Activated gamma-delta T cell (primary cell): ENCODE data around the gene FEV.

Experiments
- DNase-seq: peaks from one replicate; lab custom pipeline; 2025; lab: John Stamatoyannopoulos, UW

FEV gene

DNA sequence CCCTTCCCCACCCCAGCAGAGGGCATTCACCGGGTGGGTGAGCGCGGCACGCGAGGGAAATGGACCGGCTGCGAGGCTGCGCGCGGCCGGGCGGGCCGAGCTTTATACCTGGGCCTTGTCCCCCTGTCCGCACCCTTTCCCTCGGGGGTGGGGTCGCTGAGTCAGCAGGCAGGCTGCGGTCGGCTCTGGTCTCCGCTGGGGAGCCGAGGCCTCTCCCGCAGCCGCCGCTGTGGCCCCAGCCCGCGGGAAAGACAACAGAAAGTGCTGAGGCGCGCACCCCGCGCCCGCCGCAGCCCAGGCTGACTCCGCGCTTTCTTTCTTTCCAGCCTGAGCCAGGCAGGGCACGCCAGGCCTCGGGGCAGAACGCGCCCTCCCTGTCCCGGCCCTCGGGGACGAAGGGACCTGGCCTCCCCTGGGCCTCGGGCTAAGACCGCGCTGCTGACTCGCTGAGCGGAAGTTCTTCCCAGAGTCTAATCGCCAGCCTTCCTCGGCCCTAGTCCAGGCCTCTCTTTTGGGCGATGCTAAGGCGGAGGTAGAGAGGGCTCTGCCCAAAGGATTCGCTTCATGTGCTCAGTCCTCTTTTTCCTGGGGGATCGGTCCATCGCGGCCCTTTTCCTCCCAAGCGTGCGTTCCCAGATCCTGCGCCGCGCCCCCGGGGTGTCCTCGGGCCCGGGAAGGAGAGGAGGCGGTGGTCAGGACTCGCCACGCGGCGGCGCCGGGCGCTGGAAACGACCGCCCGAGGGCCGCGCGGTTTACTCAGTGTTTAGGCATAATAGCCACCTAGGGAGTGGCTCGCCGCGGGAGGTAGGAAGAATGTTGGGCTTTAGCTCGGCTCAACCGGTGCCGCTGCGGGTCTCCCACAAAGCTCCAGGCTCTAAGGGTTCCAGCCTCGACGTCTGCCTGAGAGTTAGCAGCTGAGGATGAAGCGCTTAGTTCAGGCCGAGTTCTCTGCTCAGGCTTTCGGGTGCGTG is 8.6 kb upstream of the FEV start, which contains the start of gene CRYBA2:
Gene CRYBA2 (minus strand): TSS at position 78 of the 971 bp plus-strand sequence. CDS start 246 bp downstream, outside the sequence.
- no peak for DNase-seq

DNA sequence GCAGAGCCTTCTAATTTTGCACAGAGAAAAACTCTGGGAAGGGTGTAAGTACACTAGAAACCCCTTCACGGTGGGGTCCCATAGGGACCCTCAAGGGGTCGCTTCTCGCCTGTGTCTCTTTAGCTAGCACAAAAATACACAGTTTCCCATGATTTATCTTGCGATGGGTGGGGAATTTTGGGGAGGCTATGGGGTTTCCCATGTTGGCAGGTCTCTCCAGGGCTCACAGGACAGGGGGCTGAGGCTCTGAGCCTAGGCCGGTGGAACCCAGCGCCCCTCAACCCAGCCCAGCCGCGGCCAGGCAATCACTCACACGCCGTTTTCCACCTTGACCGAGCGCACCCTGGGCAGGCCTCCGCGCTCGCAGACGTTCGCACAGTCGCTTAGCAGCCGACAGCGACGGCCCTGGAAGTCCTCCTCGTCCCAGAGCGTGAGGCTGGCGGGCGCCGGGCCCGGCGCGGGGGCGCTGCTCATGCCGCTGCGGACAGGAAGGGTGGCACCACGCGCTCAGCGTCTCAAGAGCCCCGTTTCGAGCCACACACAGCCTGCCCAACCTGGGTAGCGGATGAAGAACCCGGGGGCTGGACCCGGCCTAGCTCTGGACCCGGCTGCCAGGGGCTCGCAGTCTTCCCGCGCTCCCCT is 7.8 kb upstream of the FEV start:
- DNase-seq, result no peak

DNA sequence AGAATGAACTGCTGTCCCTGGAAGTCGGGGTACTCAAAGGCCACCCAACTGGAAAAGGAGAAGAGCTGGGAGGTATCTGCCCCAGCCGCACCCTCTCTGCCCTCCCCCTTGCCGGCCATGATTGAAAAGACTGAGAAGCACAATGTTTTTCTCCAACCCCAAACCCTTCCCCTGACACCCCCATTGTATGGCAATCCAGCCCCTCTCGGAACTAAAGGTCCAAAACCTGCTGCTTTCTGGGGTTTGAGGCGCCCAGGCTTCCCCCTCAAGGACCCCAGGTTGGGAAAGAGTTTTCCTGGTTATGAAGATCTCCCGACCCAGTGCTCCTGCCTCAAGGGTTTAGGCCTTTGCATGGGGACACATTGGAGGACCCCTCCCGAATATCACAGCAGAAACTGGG is 7.2 kb upstream of the FEV start:
- DNase-seq, result no peak

DNA sequence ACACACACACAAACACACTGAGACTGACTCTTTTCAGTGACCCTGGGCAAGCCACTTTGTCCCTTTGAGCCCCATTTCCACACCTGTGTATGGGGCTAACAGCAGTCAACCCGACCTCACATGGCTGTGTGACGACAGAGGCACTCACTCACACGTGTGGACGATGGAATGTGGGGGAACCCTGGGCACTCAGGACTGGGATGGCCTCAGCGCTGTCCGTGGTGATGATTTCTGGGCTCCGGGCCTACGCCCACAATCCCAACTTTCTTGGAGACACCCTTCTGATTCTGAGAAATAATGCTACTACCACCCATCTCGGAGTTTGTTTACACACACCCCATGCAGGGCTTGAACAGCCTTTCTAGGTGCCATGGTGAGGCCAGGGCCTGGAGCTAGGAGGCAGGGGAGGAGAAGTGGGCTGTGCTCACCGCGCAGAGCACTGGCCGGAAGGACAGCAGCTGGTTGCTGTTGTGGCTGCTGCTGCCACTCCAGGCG is 6.7 kb upstream of the FEV start:
- no peak for DNase-seq

DNA sequence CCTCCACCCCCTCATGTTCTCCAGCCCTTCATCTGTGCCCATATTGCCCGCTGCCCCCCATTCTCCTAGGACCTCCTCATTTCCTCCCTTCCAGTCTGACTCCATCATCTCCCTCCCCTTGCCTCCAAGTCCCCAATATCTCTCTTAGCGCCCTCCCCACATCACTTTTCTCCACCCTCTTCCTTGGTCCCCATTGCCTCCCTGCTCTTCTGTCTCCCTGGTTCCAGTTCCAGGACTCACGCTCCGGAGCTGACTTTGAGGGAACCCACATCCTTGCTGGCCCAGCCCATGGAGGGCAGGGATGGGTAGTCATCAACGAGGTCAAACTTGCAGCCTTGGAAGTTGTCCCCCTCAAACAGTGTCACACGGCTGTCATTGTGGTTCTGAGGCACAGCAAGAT is 5.6 kb upstream of the FEV start:
- no peak for DNase-seq

DNA sequence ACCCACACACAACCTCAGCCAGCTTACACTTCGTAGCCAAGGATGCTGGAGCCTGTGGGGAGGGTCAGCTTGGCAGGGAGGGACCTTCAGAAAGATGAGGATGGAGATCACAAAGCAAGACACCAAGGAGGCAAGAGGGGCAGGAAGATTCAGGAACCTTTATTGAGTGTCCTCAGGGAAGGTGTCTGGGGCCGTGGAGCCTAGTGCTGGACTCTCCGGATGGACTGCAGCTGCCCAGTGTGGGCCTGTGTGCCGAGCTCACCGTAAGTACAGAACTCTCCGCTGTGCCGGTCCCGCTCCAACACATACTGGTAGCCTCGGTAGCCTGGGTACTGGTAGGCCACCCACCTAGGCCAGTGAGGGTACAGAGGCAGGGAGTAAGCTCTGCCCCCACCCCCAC is 5.1 kb upstream of the FEV start:
- no peak for DNase-seq

DNA sequence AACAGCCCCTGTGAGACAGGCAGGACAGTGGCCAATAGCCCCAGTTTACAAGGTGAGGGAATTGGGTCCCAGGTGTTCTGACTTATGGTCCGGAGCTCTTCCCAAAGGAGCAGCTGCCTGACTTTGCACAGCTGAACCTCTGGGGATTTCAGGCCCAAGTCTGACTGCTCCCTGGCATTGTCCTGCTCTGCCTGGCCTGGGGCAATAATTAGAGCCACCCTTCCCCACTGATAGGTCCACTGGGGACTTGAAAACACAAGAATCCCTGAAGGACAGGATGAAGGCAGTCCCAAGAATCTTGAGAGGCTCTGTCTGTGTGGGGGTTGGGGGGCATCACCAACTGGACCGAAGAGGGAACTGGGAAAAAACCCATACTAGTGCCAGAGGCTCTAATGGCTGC is 3.7 kb upstream of the FEV start:
- DNase-seq, result no peak

DNA sequence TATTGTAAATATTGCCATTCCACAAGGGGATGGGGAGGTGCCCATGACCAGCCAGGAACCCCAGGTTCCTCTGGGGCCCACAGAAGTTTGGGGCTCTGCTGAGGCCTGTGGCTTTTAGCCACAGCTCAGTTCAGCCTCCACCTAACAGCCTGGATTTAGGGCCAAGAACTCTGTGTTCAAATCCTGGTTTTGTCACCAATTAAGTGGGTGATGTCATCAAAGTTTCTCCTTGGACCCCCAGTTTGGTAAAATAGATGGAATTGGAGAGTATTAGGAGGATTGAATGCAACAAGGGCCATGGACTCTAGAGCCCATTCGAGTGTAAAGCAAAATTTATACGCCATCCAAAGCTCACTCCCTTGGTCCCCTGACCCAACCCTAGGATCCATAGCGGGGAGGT is 3.2 kb upstream of the FEV start:
- no peak for DNase-seq

DNA sequence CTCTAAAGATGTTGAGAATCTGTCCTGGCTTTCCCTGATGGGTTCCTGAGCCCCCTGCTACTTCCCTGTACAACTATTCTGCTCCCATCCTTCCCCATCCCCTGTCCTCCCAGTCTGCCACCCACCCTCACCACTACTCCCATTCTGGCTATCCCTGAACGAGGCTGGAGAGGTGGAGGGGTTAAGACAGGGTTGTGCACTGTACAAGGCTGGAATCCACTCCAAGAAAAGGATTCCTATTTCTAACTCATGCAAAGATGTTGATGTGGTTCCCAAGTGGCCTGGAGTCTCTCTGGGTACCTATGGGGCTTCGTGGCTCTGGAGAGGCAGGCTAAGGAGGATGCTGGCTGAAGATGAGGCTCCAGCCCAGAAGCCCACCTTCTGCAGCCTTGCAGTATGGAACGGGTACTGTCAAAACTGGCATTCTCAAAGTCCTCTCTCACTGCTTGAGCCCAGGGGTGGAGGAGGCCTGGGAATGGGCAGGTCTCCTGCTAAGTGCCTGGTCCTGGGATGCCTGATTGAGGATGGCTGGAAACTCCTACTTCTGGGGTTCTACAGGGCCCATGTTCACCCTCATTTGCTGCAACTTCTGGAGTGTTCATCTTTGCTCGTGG is 1.3 kb upstream of the FEV start:
- no peak for DNase-seq

DNA sequence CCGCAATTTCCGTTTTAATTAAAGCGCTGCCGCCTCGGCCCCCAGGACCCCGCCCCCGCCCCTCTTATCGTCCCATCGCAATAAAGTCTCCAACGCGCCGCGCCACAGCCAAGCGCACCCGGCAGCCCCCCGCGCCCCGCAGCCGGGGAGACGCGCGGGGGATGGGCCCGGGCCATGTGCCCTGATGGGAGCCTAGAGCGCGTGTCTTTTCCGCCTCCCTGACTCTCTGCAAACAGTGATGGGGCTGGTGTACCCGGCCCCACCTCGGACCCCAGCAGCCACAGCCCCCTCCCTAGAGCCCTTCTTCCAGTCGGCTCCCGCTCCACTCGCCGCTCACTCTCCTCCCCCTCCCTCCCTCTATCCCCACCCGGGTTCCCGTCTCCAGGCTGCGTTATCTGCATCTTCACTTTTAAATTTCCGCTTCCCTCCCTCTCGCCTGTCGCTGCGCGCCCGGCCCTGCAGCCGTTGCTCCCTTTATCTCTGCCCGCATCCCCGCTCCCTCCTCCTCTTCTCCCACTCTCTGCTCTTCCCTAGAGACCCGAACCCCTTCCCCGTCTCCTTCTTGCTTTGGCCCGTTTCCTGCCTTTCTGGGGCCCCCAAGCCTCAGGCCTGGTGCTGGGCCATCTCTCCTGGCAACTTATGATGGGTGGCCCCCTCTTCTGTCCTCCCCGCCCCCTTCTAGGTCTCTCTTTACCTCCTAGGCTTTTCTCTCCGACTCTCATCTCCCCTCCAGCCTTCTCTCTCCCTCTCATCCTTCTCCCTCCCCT is 524 bp upstream of the FEV start:
- DNase-seq, result no peak

DNA sequence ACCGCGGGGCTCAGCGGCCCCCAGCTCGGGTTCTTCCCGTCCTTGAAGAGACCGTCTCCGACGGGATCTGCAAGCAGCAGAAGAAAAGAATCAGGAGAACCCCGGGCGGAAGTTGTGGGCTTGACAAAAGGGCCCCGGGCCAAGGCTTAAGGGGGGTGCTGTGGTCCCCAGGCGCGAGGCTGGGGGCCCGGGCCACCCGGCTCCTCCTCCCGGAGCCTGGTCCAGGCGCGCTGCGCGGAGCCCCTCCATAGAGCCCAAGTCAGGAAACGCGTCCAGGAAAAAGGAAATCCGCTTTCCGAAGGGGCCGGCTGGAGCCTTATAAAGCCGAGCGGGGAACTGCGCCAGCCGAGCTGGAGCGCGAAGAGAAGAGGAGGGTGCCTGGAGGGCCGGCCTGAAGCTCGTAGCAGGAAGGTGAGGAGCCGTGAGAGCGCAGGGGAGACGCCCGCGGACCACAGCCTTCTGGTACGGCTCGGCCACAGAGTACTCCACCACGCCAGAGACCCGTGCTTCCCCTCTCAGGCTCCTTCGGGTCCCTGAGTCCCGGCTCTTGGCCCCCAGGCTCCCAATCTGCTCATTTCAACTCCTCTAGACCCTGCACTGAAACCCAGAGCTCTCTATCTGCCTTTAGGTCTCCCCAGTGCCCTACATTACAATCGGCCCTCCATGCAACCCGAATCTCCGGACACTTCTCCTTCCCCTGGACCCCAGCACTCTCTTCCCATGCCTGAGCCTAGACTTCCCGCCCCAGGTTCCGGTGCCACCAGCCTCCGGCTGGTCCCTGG is 554 bp downstream of the FEV start:
- DNase-seq, result no peak

DNA sequence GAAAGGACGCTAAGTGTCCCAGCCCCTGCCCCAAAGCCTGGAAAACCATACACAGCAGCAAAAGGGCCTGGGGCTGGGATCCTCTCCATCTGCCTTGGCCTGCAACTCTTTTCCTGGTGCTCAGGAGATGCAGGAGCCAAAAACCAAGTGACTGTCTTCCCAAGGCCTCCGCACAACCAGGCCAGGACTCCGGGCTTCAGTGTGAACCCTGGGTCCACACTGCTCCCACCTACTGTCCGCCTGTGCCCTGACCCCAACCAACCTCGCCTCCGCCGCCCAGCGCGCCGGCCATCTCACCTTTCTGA is 1.1 kb downstream of the FEV start:
- no peak for DNase-seq

DNA sequence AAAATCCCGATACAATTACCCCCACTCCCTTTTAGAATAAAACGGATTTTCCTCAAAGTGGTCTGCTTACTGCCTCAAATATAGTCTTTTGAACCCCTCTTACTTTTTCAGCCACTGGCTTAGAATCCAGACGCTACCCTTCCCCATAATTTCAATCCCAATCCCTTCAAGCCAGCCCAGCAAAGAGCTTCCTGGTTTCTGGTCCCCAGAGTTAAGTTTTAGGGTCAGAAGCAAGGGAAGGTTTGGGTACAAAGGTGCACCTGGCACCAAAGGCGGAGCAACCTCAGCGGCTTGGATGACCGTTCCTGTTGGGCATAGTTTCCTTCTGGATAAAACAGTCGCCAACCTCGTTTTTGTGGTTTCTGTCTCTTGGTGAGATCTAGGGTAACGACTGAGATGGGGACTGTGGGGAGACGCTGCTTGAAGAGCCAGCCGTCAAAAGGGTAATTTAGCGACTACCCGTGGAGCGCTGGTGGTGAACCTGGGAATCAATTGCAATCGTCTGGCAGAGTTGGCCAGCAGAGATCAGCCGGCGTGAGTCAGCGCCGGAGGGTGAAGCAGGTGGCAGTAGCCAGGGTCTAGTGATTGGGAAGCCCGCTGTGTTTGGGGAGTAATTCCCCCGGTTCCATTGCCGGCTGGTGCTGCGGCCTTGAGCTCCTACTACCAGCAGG is 1.6 kb downstream of the FEV start:
- no peak for DNase-seq

DNA sequence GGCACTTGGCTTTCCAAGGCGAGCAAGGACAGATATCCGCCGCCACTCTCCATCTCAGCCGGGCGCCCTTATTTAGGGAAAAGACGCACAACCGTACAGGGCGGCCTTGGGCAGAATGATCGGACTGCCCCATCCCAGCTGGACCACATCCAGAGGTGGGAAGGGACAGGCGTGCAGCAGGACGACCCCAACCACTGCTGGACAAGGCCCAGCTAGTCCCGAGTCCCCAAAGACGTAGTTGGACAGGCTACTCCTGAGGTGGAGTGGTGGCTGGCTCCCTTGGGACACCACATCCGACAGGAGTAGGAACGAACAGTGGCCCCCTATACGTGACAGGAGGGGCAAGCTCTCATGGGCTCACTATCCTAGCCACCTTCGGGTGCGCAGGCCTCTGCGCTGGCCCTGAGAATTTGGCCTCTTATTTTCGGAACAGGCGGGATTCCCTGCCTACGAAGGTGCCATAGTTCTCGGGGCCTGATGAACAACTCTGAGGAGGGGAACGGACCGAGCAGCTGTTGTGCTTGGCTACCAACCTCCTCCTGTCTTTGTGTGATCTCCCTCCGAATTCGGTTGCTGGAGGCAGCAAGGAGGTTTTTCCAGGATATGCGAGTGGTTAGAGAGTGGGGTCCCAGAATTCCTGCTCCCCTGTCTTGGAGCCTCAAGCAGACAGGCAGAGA is 2.3 kb downstream of the FEV start:
- no peak for DNase-seq

DNA sequence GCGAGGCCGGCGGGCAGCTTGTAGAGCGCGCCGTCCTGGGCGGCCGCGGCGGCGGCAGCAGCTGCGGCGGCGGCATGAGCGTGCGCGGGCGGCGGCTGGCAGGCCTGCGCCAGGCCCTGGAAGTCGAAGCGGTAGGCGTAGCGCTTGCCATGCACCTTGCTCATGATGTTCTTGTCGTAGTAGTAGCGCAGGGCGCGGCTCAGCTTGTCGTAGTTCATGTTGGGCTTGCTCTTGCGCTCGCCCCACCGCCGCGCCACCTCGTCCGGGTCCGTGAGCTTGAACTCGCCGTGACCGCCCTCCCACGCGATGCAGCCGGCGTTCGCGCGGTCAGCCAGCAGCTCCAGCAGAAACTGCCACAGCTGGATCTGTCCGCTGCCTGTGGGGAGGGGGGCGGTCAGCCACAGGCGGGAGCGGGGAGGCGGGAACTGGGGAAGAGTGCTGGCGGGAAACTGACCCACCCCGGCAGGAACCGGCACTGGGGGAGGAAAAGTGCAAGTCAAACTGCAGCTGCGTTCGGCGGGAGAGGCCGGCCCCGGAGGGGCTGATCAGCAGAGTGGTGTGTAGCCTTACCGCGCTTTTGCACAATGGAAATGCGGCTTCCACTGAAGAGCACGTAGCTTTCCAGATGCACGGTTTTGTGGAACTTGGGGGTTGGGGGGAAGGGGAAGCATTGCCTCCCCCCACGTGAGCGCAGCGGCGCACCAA is 3.0 kb downstream of the FEV start:
- no peak for DNase-seq

DNA sequence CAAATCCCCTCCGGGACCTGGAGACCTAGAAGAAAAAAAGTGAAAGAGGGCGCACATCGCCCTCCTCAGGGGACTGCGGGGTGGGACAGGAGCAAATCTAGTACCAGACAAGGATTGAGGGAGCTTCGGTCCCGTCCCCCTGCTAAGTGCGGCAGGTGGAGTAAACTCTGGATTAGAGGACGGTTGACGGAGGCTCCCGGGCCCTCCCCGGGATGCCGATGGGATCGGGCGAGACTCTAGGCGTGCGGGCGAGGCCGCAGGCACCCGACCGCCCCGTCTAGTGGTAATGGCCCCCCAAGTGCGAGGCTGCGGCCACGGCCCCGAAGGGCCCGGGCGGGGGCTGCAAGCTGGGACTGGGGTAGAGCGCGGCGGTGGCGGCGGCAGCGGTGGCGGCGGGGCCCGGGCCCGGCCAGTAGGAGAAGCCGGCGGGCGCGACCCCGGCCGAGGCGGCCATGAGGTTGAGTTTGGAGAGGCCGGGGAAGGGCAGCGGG is 3.5 kb downstream of the FEV start:
- DNase-seq, result no peak

DNA sequence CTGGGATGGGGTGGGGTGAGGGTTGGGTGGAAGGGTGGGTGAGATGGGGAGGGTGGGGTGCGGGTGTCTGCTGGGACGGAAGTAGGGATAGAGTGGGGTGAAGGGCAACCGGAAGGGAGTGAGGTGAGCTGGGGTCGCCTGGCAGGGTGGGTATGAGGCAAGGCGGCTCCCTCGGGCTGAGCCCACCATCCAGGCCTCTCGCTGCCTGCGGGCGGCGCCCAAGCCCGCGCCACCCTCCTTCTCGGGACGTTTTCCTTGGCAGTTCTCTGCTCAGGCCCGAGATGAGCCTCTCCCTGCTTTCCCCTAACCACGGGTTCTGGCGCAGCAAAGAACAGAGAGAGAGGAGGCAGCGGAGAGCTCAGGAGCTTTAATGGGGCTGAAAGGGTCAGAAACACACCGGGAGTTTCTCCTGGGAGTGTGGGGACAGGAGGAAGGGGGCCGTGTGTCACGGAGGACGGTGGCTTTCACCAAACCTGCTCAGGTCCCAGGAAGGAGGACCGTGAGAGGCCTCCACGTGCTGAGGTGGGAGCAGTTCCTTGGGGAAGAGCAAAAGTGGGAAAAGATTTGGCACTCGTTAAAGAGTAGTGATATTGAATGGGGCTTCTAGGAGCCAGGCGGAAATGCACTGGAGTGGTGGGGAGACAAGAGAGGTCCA is 4.1 kb downstream of the FEV start:
- DNase-seq, result no peak

DNA sequence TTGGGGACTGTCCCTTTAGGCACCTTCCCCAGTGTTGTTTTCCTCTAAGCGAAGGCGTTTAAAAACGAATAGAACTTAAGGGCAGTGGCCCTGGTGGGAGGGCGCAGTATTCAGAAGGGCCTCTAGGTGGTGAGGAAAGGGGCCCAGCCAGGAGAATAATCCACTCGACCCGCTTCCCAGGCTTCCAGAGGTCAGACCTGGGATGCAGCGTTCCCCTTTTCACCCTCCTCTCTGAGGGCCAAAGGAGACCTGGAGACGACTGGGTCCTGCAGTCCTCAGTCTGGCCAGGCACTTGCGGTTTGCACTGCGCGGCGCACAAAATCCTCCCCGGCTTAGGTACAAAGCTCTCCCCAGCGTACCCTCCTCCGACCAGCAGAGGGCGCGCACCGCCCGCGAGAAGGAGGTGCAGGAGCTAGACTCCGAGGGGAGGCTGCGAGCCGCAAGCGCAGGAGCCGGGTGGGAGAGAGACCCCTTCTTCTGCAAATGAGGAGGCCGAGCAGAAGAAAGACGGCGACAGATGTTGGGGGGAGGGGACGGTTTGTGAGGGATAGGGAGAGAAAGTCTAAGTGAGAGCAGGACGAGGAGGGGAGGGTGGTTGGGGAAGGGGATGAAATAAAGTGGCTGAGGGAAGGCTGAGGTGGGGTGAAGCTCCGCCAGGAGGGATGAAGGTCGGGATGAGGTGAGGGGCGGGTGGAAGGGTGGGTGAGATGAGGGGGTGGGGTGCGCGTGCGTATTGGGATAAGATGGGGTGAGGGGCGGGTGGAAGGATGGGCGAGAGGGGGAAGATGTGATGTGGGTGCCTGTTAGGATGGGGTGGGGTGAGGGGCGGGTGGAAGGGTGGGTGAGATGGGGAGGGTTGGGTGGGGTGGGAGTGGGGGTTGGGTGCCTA is 4.9 kb downstream of the FEV start:
- peak; percentile 55 for DNase-seq
